H1 (cell line): ENCODE measurements around the gene DRAP1. TPM values are rescaled to one million over a fixed set of nuclear protein-coding genes. Genes with fewer than 3 reads are reported as not detected.
A peak's percentile ranks its signal among the peaks of the same experiment; 100 is the strongest.

Source experiments
- CTCF ChIA-PET: fragments of 300-600 bp; sonication (Branson Sonifier 250); formaldehyde crosslinking; loops from one replicate; lab custom pipeline; 2021; ENCODE audit not compliant: partially characterized antibody; lab: Charles Lee
- POLR2A ChIA-PET: fragments of 300-600 bp; sonication (Branson Sonifier 250); formaldehyde crosslinking; loops from one replicate; lab custom pipeline; 2021; ENCODE audit warnings: inconsistent platforms; ENCODE audit not compliant: partially characterized antibody; lab: Charles Lee
- DNase-seq, 2 experiments: peaks; one replicate each; pipeline versions ENCODE4 v3.0.0 to v3.0.0-alpha.2; 2010 to 2022; ENCODE audit warnings: low spot score in 2 of 2, low read depth in 1 of 2, mixed read lengths in 1 of 2
- FAIRE-seq: peaks from 2 replicates; lab custom pipeline; 2011; peaks lifted over from hg19 to GRCh38; lab: Jason Lieb, UNC
- H2AFZ ChIP-seq: 2 replicates; pipeline ENCODE4 v1.8.1; 2012; ENCODE audit warnings: low read length, inconsistent platforms
- H2AK5ac ChIP-seq: 2 replicates; pipeline ENCODE4 v1.6.1; 2013; ENCODE audit warnings: low read depth, low read length
- H2BK120ac ChIP-seq: replicated peaks from 2 replicates; pipeline ENCODE3; 2013; ENCODE audit warnings: low read depth, low read length, inconsistent platforms
- H2BK12ac ChIP-seq: 2 replicates; pipeline ENCODE4 v1.6.1; 2013; ENCODE audit warnings: low read depth, low read length
- H2BK15ac ChIP-seq: 2 replicates; pipeline ENCODE4 v1.6.1; 2013; ENCODE audit warnings: low read length
- H2BK20ac ChIP-seq: 2 replicates; pipeline ENCODE4 v1.6.1; 2013; ENCODE audit warnings: low read length
- H2BK5ac ChIP-seq: 2 replicates; pipeline ENCODE4 v1.6.1; 2013; ENCODE audit warnings: low read depth, low read length
- H3K14ac ChIP-seq: 2 replicates; pipeline ENCODE4 v1.6.1; 2013; ENCODE audit warnings: inconsistent platforms; ENCODE audit not compliant: insufficient read length
- H3K18ac ChIP-seq: 2 replicates; pipeline ENCODE4 v1.6.1; 2013; ENCODE audit warnings: low read length; ENCODE audit errors: extremely low read depth
- H3K23ac ChIP-seq: 2 replicates; pipeline ENCODE4 v1.6.1; 2013; ENCODE audit warnings: inconsistent platforms; ENCODE audit not compliant: insufficient read length
- H3K23me2 ChIP-seq: 2 replicates; pipeline ENCODE4 v1.6.1; 2013; ENCODE audit warnings: low read depth, low read length
- H3K27ac ChIP-seq: 2 replicates; pipeline ENCODE4 v1.6.1; 2011; ENCODE audit warnings: low read depth, low read length, inconsistent platforms
- H3K27me3 ChIP-seq, 4 experiments: replicated peaks in 1 of 4; 1 replicate in 1 of 4; 2 replicates in 3 of 4; pipeline versions ENCODE4 v1.6.1 to v1.8.1; 2011 to 2013; ENCODE audit warnings: low read length in 3 of 4, mild to moderate bottlenecking in 3 of 4, inconsistent platforms in 2 of 4, mixed read lengths in 2 of 4, moderate library complexity in 1 of 4; ENCODE audit not compliant: control insufficient read depth in 3 of 4, insufficient read depth in 3 of 4; ENCODE audit errors: extremely low read depth in 1 of 4
- H3K36me3 ChIP-seq, 4 experiments: 2 replicates each; pipeline versions ENCODE4 v1.6.1 to v1.8.1; 2011 to 2013; ENCODE audit warnings: mild to moderate bottlenecking in 4 of 4, low read length in 3 of 4, moderate library complexity in 2 of 4, control low read depth in 1 of 4, inconsistent platforms in 1 of 4; ENCODE audit not compliant: insufficient read depth in 4 of 4, control insufficient read depth in 2 of 4
- H3K4ac ChIP-seq: replicated peaks from 2 replicates; pipeline ENCODE3; 2013; ENCODE audit warnings: low read length, low read depth, mixed read lengths, inconsistent platforms; ENCODE audit not compliant: insufficient read length
- H3K4me1 ChIP-seq, 4 experiments: replicated peaks in 1 of 4; 1 replicate in 1 of 4; 2 replicates in 3 of 4; pipeline versions ENCODE4 v1.6.1 to v1.8.1; 2011 to 2013; ENCODE audit warnings: low read length in 3 of 4, inconsistent platforms in 2 of 4, mixed read lengths in 1 of 4; ENCODE audit not compliant: insufficient read depth in 4 of 4, control insufficient read depth in 3 of 4
- H3K4me2 ChIP-seq, 2 experiments: 2 replicates each; pipeline versions ENCODE4 v1.6.1 to v1.8.1; 2011 to 2013; ENCODE audit warnings: low read depth in 2 of 2, low read length in 2 of 2, control low read depth in 1 of 2, inconsistent platforms in 1 of 2, mild to moderate bottlenecking in 1 of 2; ENCODE audit not compliant: insufficient read depth in 1 of 2
- H3K4me3 ChIP-seq, 4 experiments: fragments of 200-600, 300-600 bp in 1 of 4; sonication (generic), shearing (Covaris generic), sonication (Bioruptor Twin) in 1 of 4; 2 replicates each; pipeline versions ENCODE4 v1.5.1 to v1.8.1; 2011 to 2016; ENCODE audit warnings: low read length in 4 of 4, low read depth in 3 of 4, control low read depth in 2 of 4, inconsistent platforms in 2 of 4, mild to moderate bottlenecking in 2 of 4, mixed read lengths in 1 of 4, moderate library complexity in 1 of 4; ENCODE audit not compliant: insufficient read depth in 2 of 4; ENCODE audit errors: extremely low read depth in 1 of 4
- H3K56ac ChIP-seq: replicated peaks from 2 replicates; pipeline ENCODE3; 2013; ENCODE audit warnings: low read depth, mild to moderate bottlenecking, mixed read lengths, low read length, inconsistent platforms; ENCODE audit not compliant: insufficient read length
- H3K79me1 ChIP-seq: 2 replicates; pipeline ENCODE4 v1.6.1; 2013; ENCODE audit warnings: low read depth, low read length, control low read depth
- H3K79me2 ChIP-seq, 2 experiments: 2 replicates each; pipeline versions ENCODE4 v1.6.1 to v1.8.1; 2012 to 2013; ENCODE audit warnings: low read length in 2 of 2, mild to moderate bottlenecking in 2 of 2, inconsistent platforms in 1 of 2; ENCODE audit not compliant: insufficient read depth in 2 of 2, control insufficient read depth in 1 of 2
- H3K9ac ChIP-seq, 4 experiments: replicated peaks in 1 of 4; 1 replicate in 1 of 4; 2 replicates in 3 of 4; pipeline versions ENCODE4 v1.6.1 to v1.8.1; 2011 to 2013; ENCODE audit warnings: low read depth in 3 of 4, low read length in 3 of 4, control low read depth in 2 of 4, mild to moderate bottlenecking in 2 of 4, moderate library complexity in 2 of 4, inconsistent platforms in 1 of 4; ENCODE audit errors: extremely low read depth in 1 of 4
- H3K9me3 ChIP-seq, 2 experiments: 2 replicates each; pipeline versions ENCODE4 v1.6.1 to v1.8.1; 2012 to 2013; ENCODE audit warnings: mild to moderate bottlenecking in 2 of 2, moderate library complexity in 2 of 2, control low read depth in 1 of 2, inconsistent platforms in 1 of 2, low read depth in 1 of 2, low read length in 1 of 2, mixed read lengths in 1 of 2; ENCODE audit not compliant: insufficient read depth in 2 of 2
- H4K20me1 ChIP-seq, 2 experiments: replicated peaks in 1 of 2; 2 replicates each; pipeline versions ENCODE3 to v1.8.1; 2011 to 2013; ENCODE audit warnings: inconsistent platforms in 2 of 2, low read length in 2 of 2, mild to moderate bottlenecking in 1 of 2; ENCODE audit not compliant: insufficient read depth in 2 of 2, control insufficient read depth in 1 of 2
- H4K5ac ChIP-seq: 2 replicates; pipeline ENCODE4 v1.6.1; 2013; ENCODE audit warnings: low read length, low read depth, mixed read lengths, inconsistent platforms; ENCODE audit not compliant: insufficient read length
- H4K8ac ChIP-seq: 2 replicates; pipeline ENCODE4 v1.8.0; 2013; ENCODE audit warnings: mild to moderate bottlenecking, moderate library complexity, low read length, inconsistent platforms; ENCODE audit not compliant: insufficient read depth; ENCODE audit errors: extremely low read depth
- H4K91ac ChIP-seq: replicated peaks from 2 replicates; pipeline ENCODE3; 2013; ENCODE audit warnings: low read length, mixed read lengths, inconsistent platforms; ENCODE audit not compliant: insufficient read length
- RNF2 ChIP-seq: fragments of 200-900, 300-1000 bp; sonication (generic); IDR thresholded peaks from 2 replicates; pipeline ENCODE4 v1.7.1; 2016; ENCODE audit warnings: borderline replicate concordance, low read depth, mild to moderate bottlenecking, antibody characterized with exemption, low read length; ENCODE audit not compliant: poor library complexity, severe bottlenecking; ENCODE audit errors: missing control alignments
- WGBS, 2 experiments: shearing (Covaris generic) in 1 of 2; methylation state at CpG; one replicate each; pipeline versions ENCODE4 v1.1.6 to v1.1.7; 2013 to 2015; ENCODE audit warnings: low lambda C conversion rate in 2 of 2, mixed read lengths in 2 of 2, inconsistent platforms in 1 of 2, low coverage in 1 of 2, missing lambda C conversion rate in 1 of 2; ENCODE audit not compliant: insufficient replicate concordance in 2 of 2, insufficient coverage in 1 of 2, insufficient read length in 1 of 2; ENCODE audit errors: extremely low coverage in 1 of 2, missing lambda C conversion rate in 1 of 2; 5-methylcytosine and 5-hydroxymethylcytosine counted together
- polyA plus RNA-seq, 7 experiments: library from polyadenylated mRNA; depleted of rRNA in 3 of 7; stranded (reverse) in 5 of 7; unstranded in 2 of 7; fragments of >200 nt in 5 of 7; fragments of 200-250 nt in 2 of 7; gene quantifications; 1 replicate in 5 of 7; 2 replicates in 1 of 7; 4 replicates in 1 of 7; pipeline versions ENCODE4 v1.2.1 to v1.2.3, GENCODE V29; 2011 to 2013; ENCODE audit warnings: missing spikeins in 2 of 7, mixed read lengths in 2 of 7
- total RNA-seq: library from RNA; stranded (reverse); fragmentation: NEBNext Ultra II Directional; extraction: Animal tissue kit (Norgen Biotek cat#: 25700); gene quantifications from 2 replicates; pipeline ENCODE4 v1.2.1, GENCODE V29; 2021
- TF ChIP-seq, protein P1 (sequence below), 3 experiments: IDR thresholded peaks; 1 replicate in 2 of 3; 2 replicates in 1 of 3; pipeline versions ENCODE4 v1.5.1 to v1.6.1; 2011; ENCODE audit warnings: low read length in 3 of 3, mild to moderate bottlenecking in 3 of 3, inconsistent platforms in 2 of 3, low read depth in 1 of 3, moderate library complexity in 1 of 3; ENCODE audit not compliant: insufficient read depth in 1 of 3; ENCODE audit errors: control extremely low read depth in 1 of 3

DRAP1 gene
- total and polyA plus RNA-seq, 2 of the 8 experiments (the other 6 are each of a cell fraction or from before 2014, with no cell fraction given): 62.5 to 98.7 TPM

DNA sequence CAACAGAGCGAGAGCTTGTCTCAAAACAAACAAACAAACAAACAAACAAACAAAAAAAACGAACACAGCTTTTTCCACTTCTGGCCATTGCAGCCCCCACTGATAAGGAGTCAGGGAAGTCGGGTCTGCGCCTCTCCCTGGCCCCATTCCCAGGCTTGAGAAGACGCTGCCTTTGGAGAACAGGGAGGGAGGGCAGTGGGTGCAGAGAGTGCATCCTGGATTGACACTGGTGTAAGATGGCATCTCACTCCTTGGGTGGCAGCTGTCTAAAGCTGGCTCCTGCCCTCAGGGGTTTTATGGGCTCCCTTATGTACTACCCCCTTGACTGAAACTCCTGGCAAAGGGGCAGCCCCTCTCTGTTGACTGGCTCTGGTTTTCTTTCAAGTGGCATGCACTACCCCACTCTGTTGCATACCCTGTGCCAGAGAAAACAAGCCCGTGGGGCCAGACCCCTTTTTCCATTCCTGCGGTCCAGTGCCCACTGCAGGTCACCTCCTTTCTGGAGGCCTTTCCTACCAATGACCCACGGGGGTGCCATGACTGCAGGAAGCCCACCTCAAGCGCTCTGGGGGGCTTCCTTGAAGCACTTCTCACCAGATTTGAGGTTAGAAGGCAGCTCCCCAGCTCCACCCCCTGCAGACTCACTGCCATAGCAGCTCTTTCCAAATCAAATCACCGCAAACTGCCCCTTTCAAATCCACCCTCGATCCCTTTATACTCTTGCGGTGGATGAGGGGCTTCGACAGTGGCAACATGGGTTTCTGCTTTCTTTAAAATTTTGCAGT, 12.7 kb downstream of the DRAP1 start:
- Histone ChIP-seq H4K5ac (no peak overlapping the region), H3K4me1 (peaks cover 0 to 8% (median 5%) of the 10 kb centered on the region in 4 experiments; a peak in 5 of 7 replicates), H3K36me3 (no peaks in the 10 kb centered on the region), H2BK15ac (no peak overlapping the region), H2AFZ (no peak overlapping the region), H2BK120ac (no peak overlapping the region), H3K9me3 (no peaks in the 10 kb centered on the region), H3K27ac (no peak overlapping the region), H3K23ac (no peak overlapping the region), H3K4ac (no peak overlapping the region), H3K9ac (no peak overlapping the region; a peak in 1 of 7 replicates), H3K23me2 (no peaks in the 10 kb centered on the region), H4K20me1 (no peaks in the 10 kb centered on the region), H2AK5ac (0 out of 2 replicates have a peak overlapping the region, but pooled peaks have one; percentile 40), H2BK12ac (no peak overlapping the region), H3K56ac (no peak overlapping the region), H3K18ac (no peak overlapping the region; the same call in 1 of the 2 replicates), H3K79me1 (no peaks in the 10 kb centered on the region), H3K4me3 (no peak overlapping the region), H2BK5ac (no peak overlapping the region), H4K8ac (peak overlapping the region; percentile 20; the same call in 1 of the 2 replicates), H3K27me3 (no peaks in the 10 kb centered on the region), H4K91ac (peak overlapping the region; percentile 80), H2BK20ac (no peak overlapping the region), H3K14ac (no peak overlapping the region), H3K79me2 (no peaks in the 10 kb centered on the region), H3K4me2 (peak overlapping the region in 1 of 2 experiments; percentile 25; a peak in 1 of 4 replicates)
- DNase-seq (no peak), FAIRE-seq (no peak)
- ChIA-PET CTCF (interaction anchor here (0.5 to 2.9 kb wide), 26 partner anchors 9 to 190 kb away, joined by 3 to 19 read pairs (median 6); partner anchors contain the start of genes CCDC85B and FIBP), POLR2A (interaction anchor here (1.0 to 2.7 kb wide), 14 partner anchors 9 to 84 kb away, joined by 3 to 12 read pairs (median 5); partner anchors contain the start of genes C11orf68, CCDC85B, CFL1 and FIBP)
- no peak for TF ChIP-seq RNF2
- TF ChIP-seq, protein P1, sequence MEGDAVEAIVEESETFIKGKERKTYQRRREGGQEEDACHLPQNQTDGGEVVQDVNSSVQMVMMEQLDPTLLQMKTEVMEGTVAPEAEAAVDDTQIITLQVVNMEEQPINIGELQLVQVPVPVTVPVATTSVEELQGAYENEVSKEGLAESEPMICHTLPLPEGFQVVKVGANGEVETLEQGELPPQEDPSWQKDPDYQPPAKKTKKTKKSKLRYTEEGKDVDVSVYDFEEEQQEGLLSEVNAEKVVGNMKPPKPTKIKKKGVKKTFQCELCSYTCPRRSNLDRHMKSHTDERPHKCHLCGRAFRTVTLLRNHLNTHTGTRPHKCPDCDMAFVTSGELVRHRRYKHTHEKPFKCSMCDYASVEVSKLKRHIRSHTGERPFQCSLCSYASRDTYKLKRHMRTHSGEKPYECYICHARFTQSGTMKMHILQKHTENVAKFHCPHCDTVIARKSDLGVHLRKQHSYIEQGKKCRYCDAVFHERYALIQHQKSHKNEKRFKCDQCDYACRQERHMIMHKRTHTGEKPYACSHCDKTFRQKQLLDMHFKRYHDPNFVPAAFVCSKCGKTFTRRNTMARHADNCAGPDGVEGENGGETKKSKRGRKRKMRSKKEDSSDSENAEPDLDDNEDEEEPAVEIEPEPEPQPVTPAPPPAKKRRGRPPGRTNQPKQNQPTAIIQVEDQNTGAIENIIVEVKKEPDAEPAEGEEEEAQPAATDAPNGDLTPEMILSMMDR (IDR thresholded peaks at IDR 0.05; ENCODE audit: control extremely low read depth in 1 of 3, insufficient read depth in 1 of 3, low read depth in 1 of 3, low read length in 3 of 3): peak in 1 of 3 experiments; percentile 28; a peak in 1 of 4 replicates
- WGBS, 2 experiments: 86% methylated on average over 13 of the region's 13 CpGs; no CpG with 5 or more reads in 1 of the 2 experiments
